A549 (cell line): ENCODE results near the gene CD96.

ENCODE experiments used
- CTCF ChIP-seq: fragments of >200 bp; sonication (Bioruptor Twin); formaldehyde crosslinking; IDR thresholded peaks from 3 replicates; pipeline ENCODE4 v1.5.1; 2016
- POLR2AphosphoS2 ChIP-seq: conservative IDR thresholded peaks from 2 replicates; pipeline ENCODE4 v1.6.1; 2012; ENCODE audit warnings: low read length, improper control_type of control experiment, inconsistent platforms
- RAD21 ChIP-seq, 2 experiments: fragments of >200 bp in 1 of 2; sonication (Bioruptor Twin) in 1 of 2; formaldehyde crosslinking in 1 of 2; IDR thresholded peaks in 1 of 2; conservative IDR thresholded peaks in 1 of 2; 2 replicates in 1 of 2; 3 replicates in 1 of 2; pipeline ENCODE4 v1.6.1; 2012 to 2018; ENCODE audit warnings: inconsistent platforms in 1 of 2
- RFX5 ChIP-seq: fragments of 450-650 bp; IDR thresholded peaks from 2 replicates; pipeline ENCODE4 v1.7.1; 2014; ENCODE audit warnings: antibody characterized with exemption, mild to moderate bottlenecking, moderate library complexity
- USF2 ChIP-seq: fragments of 450-650 bp; IDR thresholded peaks from 2 replicates; pipeline ENCODE4 v1.6.1; 2014; ENCODE audit warnings: antibody characterized with exemption

- no peak for TF ChIP-seq POLR2AphosphoS2
- no peak for TF ChIP-seq CTCF
- no peak for TF ChIP-seq RAD21 (conservative IDR thresholded peaks at IDR 0.05 in 1 of 2, IDR thresholded peaks at IDR 0.05 in 1 of 2)
- TF ChIP-seq RFX5, result no peak
- TF ChIP-seq USF2, result no peak
Observed at GRCh38 chr3:111594781-111595180, 52.8 kb downstream of the CD96 start.
